Kidney (tissue), 14 donors: ENCODE measurements around the gene RDH8. TPM values are rescaled to one million over a fixed set of nuclear protein-coding genes. Genes with fewer than 3 reads are reported as not detected.

Source experiments
- DNase-seq, 5 donors: peaks; one replicate each; pipeline ENCODE4 v3.0.0-alpha.2; 2013 to 2020
- FAIRE-seq: peaks from 2 replicates; lab custom pipeline; 2012; peaks lifted over from hg19 to GRCh38; lab: Jason Lieb, UNC
- H3K27ac ChIP-seq, 2 donors: one replicate each; pipeline ENCODE4 v1.7.0; 2013; ENCODE audit warnings: low read depth in 2 of 2, low read length in 2 of 2, inconsistent platforms in 1 of 2
- H3K27me3 ChIP-seq: one replicate; pipeline ENCODE4 v1.7.1; 2013; ENCODE audit warnings: low read length, inconsistent platforms; ENCODE audit not compliant: control insufficient read depth, insufficient read depth
- H3K36me3 ChIP-seq, 3 donors: one replicate each; pipeline versions ENCODE4 v1.7.0 to v1.7.1; 2013; ENCODE audit warnings: low read length in 3 of 3, control low read depth in 1 of 3, inconsistent platforms in 1 of 3; ENCODE audit not compliant: insufficient read depth in 3 of 3, control insufficient read depth in 2 of 3
- H3K4me1 ChIP-seq, 3 donors: one replicate each; pipeline versions ENCODE4 v1.7.0 to v1.7.1; 2013; ENCODE audit warnings: low read length in 3 of 3, inconsistent platforms in 1 of 3, low read depth in 1 of 3; ENCODE audit not compliant: control insufficient read depth in 2 of 3, insufficient read depth in 2 of 3
- H3K4me3 ChIP-seq, 3 donors: one replicate each; pipeline versions ENCODE4 v1.7.0 to v1.8.1; 2013; ENCODE audit warnings: low read length in 3 of 3, control low read depth in 1 of 3, inconsistent platforms in 1 of 3
- H3K9ac ChIP-seq, 3 donors: one replicate each; pipeline versions ENCODE4 v1.7.0 to v1.7.1; 2013; ENCODE audit warnings: low read length in 3 of 3, control low read depth in 1 of 3, inconsistent platforms in 1 of 3
- H3K9me3 ChIP-seq, 3 donors: one replicate each; pipeline versions ENCODE4 v1.7.0 to v1.7.1; 2013; ENCODE audit warnings: low read length in 3 of 3, control low read depth in 1 of 3, inconsistent platforms in 1 of 3; ENCODE audit not compliant: control insufficient read depth in 2 of 3, insufficient read depth in 1 of 3
- intact Hi-C: fragments of 100-400 bp; cut with DNase I; formaldehyde crosslinking; loops from one replicate; pipeline ENCODE4 v1.11.1; 2022
- polyA plus RNA-seq: library from polyadenylated mRNA; stranded (reverse); fragments of 350-450 nt; fragmentation: Illumina TruSeq; extraction: RNeasy Lipid Tissue Mini Kit (QIAGEN cat#74804); gene quantifications from one replicate; pipeline ENCODE4 v1.2.3, GENCODE V29; 2014; ENCODE audit warnings: low read depth, low replicate concordance; ENCODE audit not compliant: insufficient read depth
- total RNA-seq: library from RNA; stranded (reverse); fragmentation: NEBNext Ultra II Directional; extraction: Animal tissue kit (Norgen Biotek cat#: 25700); gene quantifications from one replicate; pipeline ENCODE4 v1.2.1, GENCODE V29; 2021
- TF ChIP-seq, protein P1 (sequence below): IDR thresholded peaks from 3 replicates; pipeline ENCODE4 v1.5.1; 2012; ENCODE audit warnings: mild to moderate bottlenecking, moderate library complexity, borderline replicate concordance; ENCODE audit not compliant: insufficient read depth; ENCODE audit errors: extremely low read depth
- donor health status: control.
- donor health status: control.
- donor health status: control.
- donor health status: control.
- donor health status: control.
- donor health status: DM: yes; HTN: yes; CAD: no.
- donor health status: Normal renal cell carcinoma (clear cell type).

The RDH8 gene
- total and polyA plus RNA-seq, 2 donors from 2014 or later, result not detected

DNA sequence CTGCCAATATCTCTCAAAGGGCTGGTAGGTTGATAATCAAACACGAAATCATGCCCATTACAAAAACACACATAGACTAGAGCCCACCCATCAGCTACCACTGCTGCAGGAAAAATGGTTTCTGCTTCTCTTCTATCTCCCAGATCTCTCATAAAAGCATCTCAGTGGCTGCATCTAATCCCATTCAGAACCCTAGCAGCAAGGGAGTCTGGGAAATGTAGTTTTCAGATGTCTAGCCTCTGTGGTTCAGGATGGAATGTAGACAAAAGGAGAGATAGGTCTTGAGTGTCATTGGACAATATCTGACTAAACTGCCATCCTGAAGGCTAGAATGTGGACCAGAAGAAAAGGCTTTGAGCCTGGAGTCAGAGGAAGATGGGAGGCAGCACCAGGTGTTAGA is 32.1 kb downstream of the RDH8 start:
- FAIRE-seq, result no peak

GRCh38 chr19:10049626-10050025 is 36.3 kb downstream of the RDH8 start:
- intact Hi-C loops, result no loop called here
- FAIRE-seq, result no peak

More for the DNA sequence above, 32.1 kb downstream of the RDH8 start:
- Histone ChIP-seq H3K9ac (no peak overlapping the region), H3K27me3 (no peaks in the 10 kb centered on the region), H3K36me3 (no peaks in the 10 kb centered on the region), H3K4me1 (no peaks in the 10 kb centered on the region), H3K4me3 (no peak overlapping the region), H3K27ac (no peak overlapping the region), H3K9me3 (peaks cover 2 to 32% (median 19%) of the 10 kb centered on the region in 3 donors)
- intact Hi-C loops, result no loop called here
- no peak for DNase-seq
- TF ChIP-seq, protein P1, sequence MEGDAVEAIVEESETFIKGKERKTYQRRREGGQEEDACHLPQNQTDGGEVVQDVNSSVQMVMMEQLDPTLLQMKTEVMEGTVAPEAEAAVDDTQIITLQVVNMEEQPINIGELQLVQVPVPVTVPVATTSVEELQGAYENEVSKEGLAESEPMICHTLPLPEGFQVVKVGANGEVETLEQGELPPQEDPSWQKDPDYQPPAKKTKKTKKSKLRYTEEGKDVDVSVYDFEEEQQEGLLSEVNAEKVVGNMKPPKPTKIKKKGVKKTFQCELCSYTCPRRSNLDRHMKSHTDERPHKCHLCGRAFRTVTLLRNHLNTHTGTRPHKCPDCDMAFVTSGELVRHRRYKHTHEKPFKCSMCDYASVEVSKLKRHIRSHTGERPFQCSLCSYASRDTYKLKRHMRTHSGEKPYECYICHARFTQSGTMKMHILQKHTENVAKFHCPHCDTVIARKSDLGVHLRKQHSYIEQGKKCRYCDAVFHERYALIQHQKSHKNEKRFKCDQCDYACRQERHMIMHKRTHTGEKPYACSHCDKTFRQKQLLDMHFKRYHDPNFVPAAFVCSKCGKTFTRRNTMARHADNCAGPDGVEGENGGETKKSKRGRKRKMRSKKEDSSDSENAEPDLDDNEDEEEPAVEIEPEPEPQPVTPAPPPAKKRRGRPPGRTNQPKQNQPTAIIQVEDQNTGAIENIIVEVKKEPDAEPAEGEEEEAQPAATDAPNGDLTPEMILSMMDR, result no peak

GRCh38 chr19:10052602-10053360 is 39.5 kb downstream of the RDH8 start:
- H3K4me3 ChIP-seq, result no peak overlapping the region
- FAIRE-seq (no peak), DNase-seq (no peak)
- no peaks in the 10 kb centered on the region for H3K27me3 ChIP-seq
- TF ChIP-seq, protein P1, result no peak
- no peaks in the 10 kb centered on the region for H3K4me1 ChIP-seq
- H3K36me3 ChIP-seq, result no peaks in the 10 kb centered on the region
- H3K27ac ChIP-seq, result no peak overlapping the region
- intact Hi-C loops, result no loop called here
- no peaks in the 10 kb centered on the region for H3K9me3 ChIP-seq
- no peak overlapping the region for H3K9ac ChIP-seq

More at GRCh38 chr19:10049626-10050025, 36.3 kb downstream of the RDH8 start:
- Histone ChIP-seq H3K4me3 (no peak overlapping the region), H3K4me1 (no peaks in the 10 kb centered on the region), H3K27me3 (no peaks in the 10 kb centered on the region), H3K9me3 (peaks cover 0 to 5% (median 0%) of the 10 kb centered on the region in 3 donors), H3K36me3 (no peaks in the 10 kb centered on the region), H3K27ac (no peak overlapping the region), H3K9ac (no peak overlapping the region)
- TF ChIP-seq, protein P1, result no peak
- DNase-seq, result no peak
